ENCODE measurements around the gene NUP133.
A peak's percentile ranks its signal among the peaks of the same experiment; 100 is the strongest.

NUP133 gene

GRCh38 chr1:229410692-229411433 lies 97.3 kb downstream of the NUP133 start (continued):
- TF ChIP-seq ZNF398 (tag by site-specific recombination; IDR thresholded peaks at IDR 0.05) (peak; percentile 95), ZBTB49 (tag by site-specific recombination; IDR thresholded peaks at IDR 0.05; ENCODE audit: low read depth) (no peak), ZNF837 (tag by site-specific recombination; IDR thresholded peaks at IDR 0.05) (no peak), KLF17 (tag by site-specific recombination; IDR thresholded peaks at IDR 0.05) (peak; percentile 88), ZNF791 (tag by site-specific recombination; IDR thresholded peaks at IDR 0.05) (no peak), ZNF76 (tag by site-specific recombination; IDR thresholded peaks at IDR 0.05; ENCODE audit: borderline replicate concordance, low read depth) (no peak), EGR2 (tag by site-specific recombination; IDR thresholded peaks at IDR 0.05; ENCODE audit: low read depth) (peak; percentile 74), ZNF423 (tag by site-specific recombination; IDR thresholded peaks at IDR 0.05) (peak; percentile 55; the same call in 1 of the 2 replicates), ZNF544 (tag by site-specific recombination; IDR thresholded peaks at IDR 0.05) (no peak), ZNF692 (tag by site-specific recombination; IDR thresholded peaks at IDR 0.05) (no peak), ZNF639 (tag by site-specific recombination; IDR thresholded peaks at IDR 0.05) (no peak), ZNF660 (tag by site-specific recombination; IDR thresholded peaks at IDR 0.05) (no peak), ZSCAN18 (tag by site-specific recombination; IDR thresholded peaks at IDR 0.05) (no peak), MEIS1 (CRISPR knock-in tag; IDR thresholded peaks at IDR 0.05; ENCODE audit: borderline replicate concordance) (no peak), ZNF518A (tag by site-specific recombination; conservative IDR thresholded peaks at IDR 0.05; ENCODE audit: low read depth) (no peak), GLIS1 (tag by site-specific recombination; IDR thresholded peaks at IDR 0.05) (peak; percentile 47; the same call in 1 of the 2 replicates), ZNF561 (tag by site-specific recombination; IDR thresholded peaks at IDR 0.05; ENCODE audit: borderline replicate concordance) (0 out of 2 replicates have a peak, but pooled peaks have one; percentile 70), PRDM1 (tag by site-specific recombination; IDR thresholded peaks at IDR 0.05) (no peak), ZNF514 (tag by site-specific recombination; IDR thresholded peaks at IDR 0.05) (no peak), ZBTB17 (tag by site-specific recombination; IDR thresholded peaks at IDR 0.05) (peak; percentile 80), KLF8 (tag by site-specific recombination; IDR thresholded peaks at IDR 0.05) (no peak), ZNF449 (tag by site-specific recombination; IDR thresholded peaks at IDR 0.05) (peak; percentile 55; the same call in 1 of the 2 replicates)
